SK-N-SH treated with all-trans-retinoic acid at 6 μM for 48 hours (cell line): ENCODE measurements around the gene CDR2.
"Not testable (repeated sequence)": the region's sequence is repeated elsewhere in the genome, so short reads cannot be mapped to it uniquely, and the experiment has no call there.

Experiments
- ATAC-seq: fragments of 200-7000 bp; cut with Tn5 transposase; 3 replicates; pipeline ENCODE4 v1.9.1; 2020; ENCODE audit warnings: mild to moderate bottlenecking, moderate library complexity
- ARNTL ChIP-seq: fragments of 450-650 bp; formaldehyde crosslinking; IDR thresholded peaks from 2 replicates; pipeline ENCODE4 v1.5.0; 2020; ENCODE audit warnings: low read depth, mild to moderate bottlenecking, moderate library complexity, borderline replicate concordance
- BACH2 ChIP-seq: fragments of 250-450 bp; sonication (Bioruptor Pico); IDR thresholded peaks from 2 replicates; pipeline ENCODE4 v1.9.0; 2021; ENCODE audit warnings: mild to moderate bottlenecking, borderline replicate concordance
- ESRRG ChIP-seq: fragments of 250-450 bp; sonication (Bioruptor Pico); IDR thresholded peaks from 2 replicates; pipeline ENCODE4 v1.6.1; 2021; ENCODE audit warnings: mild to moderate bottlenecking
- GLIS3 ChIP-seq: fragments of 250-450 bp; sonication (Bioruptor Pico); IDR thresholded peaks from 2 replicates; pipeline ENCODE4 v1.5.0; 2020; ENCODE audit warnings: mild to moderate bottlenecking, moderate library complexity
- ISL1 ChIP-seq: fragments of 250-450 bp; sonication (Bioruptor Pico); IDR thresholded peaks from 2 replicates; pipeline ENCODE4 v2.1.2; 2022; ENCODE audit warnings: mild to moderate bottlenecking, moderate library complexity
- PPARA ChIP-seq: fragments of 250-450 bp; sonication (Bioruptor Pico); IDR thresholded peaks from 2 replicates; pipeline ENCODE4 v1.5.0; 2020; ENCODE audit warnings: mild to moderate bottlenecking, borderline replicate concordance
- RARB ChIP-seq: fragments of 250-450 bp; sonication (Bioruptor Pico); IDR thresholded peaks from 2 replicates; pipeline ENCODE4 v1.8.0; 2021; ENCODE audit warnings: mild to moderate bottlenecking, moderate library complexity
- SNAI2 ChIP-seq: fragments of 250-450 bp; sonication (Bioruptor Pico); IDR thresholded peaks from 2 replicates; pipeline ENCODE4 v1.5.0; 2020; ENCODE audit warnings: mild to moderate bottlenecking, moderate library complexity
- TCF4 ChIP-seq: fragments of 250-450 bp; sonication (Bioruptor Pico); IDR thresholded peaks from 2 replicates; pipeline ENCODE4 v1.8.0; 2021; ENCODE audit warnings: mild to moderate bottlenecking, moderate library complexity, borderline replicate concordance
- TOX ChIP-seq: fragments of 250-450 bp; sonication (Bioruptor Pico); IDR thresholded peaks from 2 replicates; pipeline ENCODE4 v1.8.0; 2021; ENCODE audit warnings: mild to moderate bottlenecking, moderate library complexity, borderline replicate concordance
- ZC3H10 ChIP-seq: fragments of 250-450 bp; sonication (Bioruptor Pico); IDR thresholded peaks from 2 replicates; pipeline ENCODE4 v1.5.1; 2021; ENCODE audit warnings: mild to moderate bottlenecking, moderate library complexity
- ZFP3 ChIP-seq: fragments of 250-450 bp; sonication (Bioruptor Pico); IDR thresholded peaks from 2 replicates; pipeline ENCODE4 v1.5.0; 2020; ENCODE audit warnings: mild to moderate bottlenecking, moderate library complexity
- ZFP30 ChIP-seq: fragments of 450-650 bp; formaldehyde crosslinking; IDR thresholded peaks from 2 replicates; pipeline ENCODE4 v1.5.0; 2022; ENCODE audit warnings: mild to moderate bottlenecking, moderate library complexity
- ZNF565 ChIP-seq: fragments of 450-650 bp; formaldehyde crosslinking; conservative IDR thresholded peaks from 2 replicates; pipeline ENCODE4 v1.5.0; 2020; ENCODE audit warnings: low read depth, mild to moderate bottlenecking, moderate library complexity
- ZNF8 ChIP-seq: fragments of 450-650 bp; formaldehyde crosslinking; IDR thresholded peaks from 2 replicates; pipeline ENCODE4 v1.5.0; 2020; ENCODE audit warnings: mild to moderate bottlenecking, moderate library complexity
- TF ChIP-seq, protein P1 (sequence below): fragments of 250-450 bp; sonication (Bioruptor Pico); IDR thresholded peaks from 2 replicates; pipeline ENCODE4 v1.5.1; 2020; ENCODE audit warnings: low read depth, mild to moderate bottlenecking, moderate library complexity
- TF ChIP-seq, protein P2 (sequence below): fragments of 250-450 bp; sonication (Bioruptor Pico); IDR thresholded peaks from 2 replicates; pipeline ENCODE4 v1.5.0; 2020; ENCODE audit warnings: mild to moderate bottlenecking, moderate library complexity
- TF ChIP-seq, protein P3 (sequence below): fragments of 250-450 bp; sonication (Bioruptor Pico); IDR thresholded peaks from 2 replicates; pipeline ENCODE4 v1.8.0; 2020; ENCODE audit warnings: mild to moderate bottlenecking, moderate library complexity, borderline replicate concordance
- TF ChIP-seq, protein P4 (sequence below): fragments of 250-450 bp; sonication (Bioruptor Pico); IDR thresholded peaks from 2 replicates; pipeline ENCODE4 v1.5.1; 2021; ENCODE audit warnings: mild to moderate bottlenecking, moderate library complexity
- TF ChIP-seq, protein P5 (sequence below): fragments of 250-450 bp; sonication (Bioruptor Pico); IDR thresholded peaks from 2 replicates; pipeline ENCODE4 v1.8.0; 2021; ENCODE audit warnings: low read depth, mild to moderate bottlenecking, moderate library complexity, borderline replicate concordance

CDR2 gene

DNA sequence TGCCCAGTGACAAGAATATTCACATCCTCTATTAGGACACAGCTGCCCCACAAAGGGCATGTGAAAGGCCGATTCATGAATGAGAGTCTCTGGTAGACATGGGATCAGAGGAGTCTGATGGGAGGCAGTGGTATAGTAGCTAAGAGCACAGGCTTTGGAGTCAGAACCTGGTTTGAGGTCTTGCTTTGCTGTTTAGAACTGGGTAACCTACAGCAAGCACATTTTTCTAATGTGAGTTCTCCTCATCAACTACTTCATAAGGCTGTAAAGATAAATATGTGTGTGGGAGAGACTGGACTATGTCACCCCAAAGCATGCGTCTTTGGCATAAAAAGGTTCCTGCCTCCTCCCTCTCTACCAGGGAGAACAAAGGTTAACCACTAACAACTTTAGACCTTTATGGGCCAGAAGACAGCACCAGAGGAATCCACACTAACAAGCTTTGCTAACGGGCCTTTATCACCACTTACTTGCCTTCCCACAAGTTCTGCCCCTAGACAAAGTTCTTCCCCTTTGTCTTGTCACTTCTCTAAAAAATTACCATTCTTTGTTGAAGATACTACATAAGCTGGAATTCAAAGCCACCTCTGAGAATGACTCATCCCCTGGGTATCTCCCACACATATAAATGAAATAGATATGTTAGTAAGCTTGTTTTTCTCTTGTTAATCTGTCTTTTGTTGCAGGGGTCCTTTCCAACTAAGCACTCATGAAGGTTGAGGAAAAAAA lies 21.1 kb downstream of the CDR2 start:
- peak; percentile 92 for ATAC-seq
- TF ChIP-seq TOX (CRISPR knock-in tag) (peak; percentile 39), ISL1 (CRISPR knock-in tag) (peak; percentile 73), SNAI2 (CRISPR knock-in tag) (no peak)
- TF ChIP-seq, protein P1, sequence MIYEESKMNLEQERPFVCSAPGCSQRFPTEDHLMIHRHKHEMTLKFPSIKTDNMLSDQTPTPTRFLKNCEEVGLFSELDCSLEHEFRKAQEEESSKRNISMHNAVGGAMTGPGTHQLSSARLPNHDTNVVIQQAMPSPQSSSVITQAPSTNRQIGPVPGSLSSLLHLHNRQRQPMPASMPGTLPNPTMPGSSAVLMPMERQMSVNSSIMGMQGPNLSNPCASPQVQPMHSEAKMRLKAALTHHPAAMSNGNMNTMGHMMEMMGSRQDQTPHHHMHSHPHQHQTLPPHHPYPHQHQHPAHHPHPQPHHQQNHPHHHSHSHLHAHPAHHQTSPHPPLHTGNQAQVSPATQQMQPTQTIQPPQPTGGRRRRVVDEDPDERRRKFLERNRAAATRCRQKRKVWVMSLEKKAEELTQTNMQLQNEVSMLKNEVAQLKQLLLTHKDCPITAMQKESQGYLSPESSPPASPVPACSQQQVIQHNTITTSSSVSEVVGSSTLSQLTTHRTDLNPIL, result no peak

- TF ChIP-seq ISL1 (CRISPR knock-in tag) (no peak), ZFP30 (CRISPR knock-in tag) (no peak), ARNTL (no peak), ZC3H10 (CRISPR knock-in tag) (no peak), SNAI2 (CRISPR knock-in tag) (no peak), ZFP3 (no peak), ZNF8 (CRISPR knock-in tag) (no peak), ZNF565 (CRISPR knock-in tag) (no peak), BACH2 (no peak)
- TF ChIP-seq, protein P2, sequence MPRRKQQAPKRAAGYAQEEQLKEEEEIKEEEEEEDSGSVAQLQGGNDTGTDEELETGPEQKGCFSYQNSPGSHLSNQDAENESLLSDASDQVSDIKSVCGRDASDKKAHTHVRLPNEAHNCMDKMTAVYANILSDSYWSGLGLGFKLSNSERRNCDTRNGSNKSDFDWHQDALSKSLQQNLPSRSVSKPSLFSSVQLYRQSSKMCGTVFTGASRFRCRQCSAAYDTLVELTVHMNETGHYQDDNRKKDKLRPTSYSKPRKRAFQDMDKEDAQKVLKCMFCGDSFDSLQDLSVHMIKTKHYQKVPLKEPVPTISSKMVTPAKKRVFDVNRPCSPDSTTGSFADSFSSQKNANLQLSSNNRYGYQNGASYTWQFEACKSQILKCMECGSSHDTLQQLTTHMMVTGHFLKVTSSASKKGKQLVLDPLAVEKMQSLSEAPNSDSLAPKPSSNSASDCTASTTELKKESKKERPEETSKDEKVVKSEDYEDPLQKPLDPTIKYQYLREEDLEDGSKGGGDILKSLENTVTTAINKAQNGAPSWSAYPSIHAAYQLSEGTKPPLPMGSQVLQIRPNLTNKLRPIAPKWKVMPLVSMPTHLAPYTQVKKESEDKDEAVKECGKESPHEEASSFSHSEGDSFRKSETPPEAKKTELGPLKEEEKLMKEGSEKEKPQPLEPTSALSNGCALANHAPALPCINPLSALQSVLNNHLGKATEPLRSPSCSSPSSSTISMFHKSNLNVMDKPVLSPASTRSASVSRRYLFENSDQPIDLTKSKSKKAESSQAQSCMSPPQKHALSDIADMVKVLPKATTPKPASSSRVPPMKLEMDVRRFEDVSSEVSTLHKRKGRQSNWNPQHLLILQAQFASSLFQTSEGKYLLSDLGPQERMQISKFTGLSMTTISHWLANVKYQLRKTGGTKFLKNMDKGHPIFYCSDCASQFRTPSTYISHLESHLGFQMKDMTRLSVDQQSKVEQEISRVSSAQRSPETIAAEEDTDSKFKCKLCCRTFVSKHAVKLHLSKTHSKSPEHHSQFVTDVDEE (CRISPR knock-in tag), result no peak
- TF ChIP-seq, protein P3, sequence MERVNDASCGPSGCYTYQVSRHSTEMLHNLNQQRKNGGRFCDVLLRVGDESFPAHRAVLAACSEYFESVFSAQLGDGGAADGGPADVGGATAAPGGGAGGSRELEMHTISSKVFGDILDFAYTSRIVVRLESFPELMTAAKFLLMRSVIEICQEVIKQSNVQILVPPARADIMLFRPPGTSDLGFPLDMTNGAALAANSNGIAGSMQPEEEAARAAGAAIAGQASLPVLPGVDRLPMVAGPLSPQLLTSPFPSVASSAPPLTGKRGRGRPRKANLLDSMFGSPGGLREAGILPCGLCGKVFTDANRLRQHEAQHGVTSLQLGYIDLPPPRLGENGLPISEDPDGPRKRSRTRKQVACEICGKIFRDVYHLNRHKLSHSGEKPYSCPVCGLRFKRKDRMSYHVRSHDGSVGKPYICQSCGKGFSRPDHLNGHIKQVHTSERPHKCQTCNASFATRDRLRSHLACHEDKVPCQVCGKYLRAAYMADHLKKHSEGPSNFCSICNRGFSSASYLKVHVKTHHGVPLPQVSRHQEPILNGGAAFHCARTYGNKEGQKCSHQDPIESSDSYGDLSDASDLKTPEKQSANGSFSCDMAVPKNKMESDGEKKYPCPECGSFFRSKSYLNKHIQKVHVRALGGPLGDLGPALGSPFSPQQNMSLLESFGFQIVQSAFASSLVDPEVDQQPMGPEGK, result no peak
- TF ChIP-seq, protein P4, sequence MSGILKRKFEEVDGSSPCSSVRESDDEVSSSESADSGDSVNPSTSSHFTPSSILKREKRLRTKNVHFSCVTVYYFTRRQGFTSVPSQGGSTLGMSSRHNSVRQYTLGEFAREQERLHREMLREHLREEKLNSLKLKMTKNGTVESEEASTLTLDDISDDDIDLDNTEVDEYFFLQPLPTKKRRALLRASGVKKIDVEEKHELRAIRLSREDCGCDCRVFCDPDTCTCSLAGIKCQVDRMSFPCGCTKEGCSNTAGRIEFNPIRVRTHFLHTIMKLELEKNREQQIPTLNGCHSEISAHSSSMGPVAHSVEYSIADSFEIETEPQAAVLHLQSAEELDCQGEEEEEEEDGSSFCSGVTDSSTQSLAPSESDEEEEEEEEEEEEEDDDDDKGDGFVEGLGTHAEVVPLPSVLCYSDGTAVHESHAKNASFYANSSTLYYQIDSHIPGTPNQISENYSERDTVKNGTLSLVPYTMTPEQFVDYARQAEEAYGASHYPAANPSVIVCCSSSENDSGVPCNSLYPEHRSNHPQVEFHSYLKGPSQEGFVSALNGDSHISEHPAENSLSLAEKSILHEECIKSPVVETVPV (CRISPR knock-in tag), result no peak
- TF ChIP-seq, protein P1, result no peak
- TF ChIP-seq, all 23 proteins: peak for 0
- no peak for ATAC-seq
Observed at GRCh38 chr16:22352723-22353122, 21.7 kb downstream of the CDR2 start.

- no peak for TF ChIP-seq RARB (CRISPR knock-in tag)
- ATAC-seq, result no peak
Observed at GRCh38 chr16:22352140-22352539, 22.3 kb downstream of the CDR2 start.

DNA sequence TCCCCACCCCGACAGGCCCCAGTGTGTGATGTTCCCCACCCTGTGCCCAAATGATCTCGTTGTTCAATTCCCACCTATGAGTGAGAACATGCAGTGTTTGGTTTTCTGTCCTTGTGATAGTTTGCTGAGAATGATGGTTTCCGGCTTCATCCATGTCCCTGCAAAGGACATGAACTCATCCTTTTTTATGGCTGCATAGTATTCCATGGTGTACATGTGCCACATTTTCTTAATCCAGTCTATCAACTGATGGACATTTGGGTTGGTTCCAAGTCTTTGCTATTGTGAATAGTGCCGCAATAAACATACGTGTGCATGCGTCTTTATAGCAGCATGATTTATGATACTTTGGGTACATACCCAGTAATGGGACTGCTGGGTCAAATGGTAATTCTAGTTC lies 23.4 kb downstream of the CDR2 start:
- ATAC-seq, result not testable (repeated sequence)

DNA sequence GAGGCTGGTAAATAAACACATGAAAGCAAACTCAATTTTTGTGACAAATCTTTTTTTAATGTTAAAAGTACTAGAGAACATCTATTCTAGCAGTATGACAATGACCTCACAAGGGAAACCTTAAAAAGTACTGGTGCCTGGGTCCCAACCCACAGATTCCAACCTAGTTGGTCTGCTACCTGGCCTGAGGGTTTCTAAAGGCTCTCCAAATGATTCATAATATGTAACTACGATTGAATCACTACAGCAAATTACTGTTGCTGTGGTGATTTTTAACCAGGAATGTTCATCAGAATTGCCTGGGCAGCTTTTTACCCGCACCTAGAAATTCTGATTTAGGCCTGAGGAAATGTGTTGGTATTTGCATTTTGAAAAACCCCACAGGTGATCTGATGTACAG lies 26.1 kb downstream of the CDR2 start:
- ATAC-seq, result no peak
- no peak for TF ChIP-seq ZNF565 (CRISPR knock-in tag)
- TF ChIP-seq ZFP3, result no peak
- no peak for TF ChIP-seq ISL1 (CRISPR knock-in tag)
- TF ChIP-seq, protein P5, sequence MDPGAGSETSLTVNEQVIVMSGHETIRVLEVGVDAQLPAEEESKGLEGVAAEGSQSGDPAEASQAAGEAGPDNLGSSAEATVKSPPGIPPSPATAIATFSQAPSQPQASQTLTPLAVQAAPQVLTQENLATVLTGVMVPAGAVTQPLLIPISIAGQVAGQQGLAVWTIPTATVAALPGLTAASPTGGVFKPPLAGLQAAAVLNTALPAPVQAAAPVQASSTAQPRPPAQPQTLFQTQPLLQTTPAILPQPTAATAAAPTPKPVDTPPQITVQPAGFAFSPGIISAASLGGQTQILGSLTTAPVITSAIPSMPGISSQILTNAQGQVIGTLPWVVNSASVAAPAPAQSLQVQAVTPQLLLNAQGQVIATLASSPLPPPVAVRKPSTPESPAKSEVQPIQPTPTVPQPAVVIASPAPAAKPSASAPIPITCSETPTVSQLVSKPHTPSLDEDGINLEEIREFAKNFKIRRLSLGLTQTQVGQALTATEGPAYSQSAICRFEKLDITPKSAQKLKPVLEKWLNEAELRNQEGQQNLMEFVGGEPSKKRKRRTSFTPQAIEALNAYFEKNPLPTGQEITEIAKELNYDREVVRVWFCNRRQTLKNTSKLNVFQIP (CRISPR knock-in tag), result no peak
- no peak for TF ChIP-seq RARB (CRISPR knock-in tag)
- TF ChIP-seq ZFP30 (CRISPR knock-in tag), result no peak
- TF ChIP-seq ESRRG (CRISPR knock-in tag), result no peak
- no peak for TF ChIP-seq TCF4 (CRISPR knock-in tag)
- TF ChIP-seq, protein P4 (CRISPR knock-in tag), result no peak
- TF ChIP-seq SNAI2 (CRISPR knock-in tag), result no peak
- TF ChIP-seq PPARA (CRISPR knock-in tag), result no peak
- no peak for TF ChIP-seq GLIS3
- no peak for TF ChIP-seq BACH2
